Osteoblast (primary cell): ENCODE data around the gene SLC25A51. TPM values are rescaled to one million over a fixed set of nuclear protein-coding genes. Genes with fewer than 3 reads are reported as not detected.
A peak's percentile ranks its signal among the peaks of the same experiment; 100 is the strongest.

Experiments used
- DNase-seq: peaks from one replicate; pipeline ENCODE4 v3.0.0; 2011; ENCODE audit warnings: low spot score, mixed read lengths; ENCODE audit not compliant: insufficient read length; ENCODE audit errors: missing footprints
- H2AFZ ChIP-seq: 2 replicates; pipeline ENCODE4 v1.6.0; 2011; ENCODE audit warnings: mild to moderate bottlenecking, low read length
- H3K27ac ChIP-seq: 2 replicates; pipeline ENCODE4 v1.5.1; 2011; ENCODE audit warnings: mild to moderate bottlenecking, low read depth, low read length, moderate library complexity
- H3K27me3 ChIP-seq: 2 replicates; pipeline ENCODE4 v1.6.0; 2012; ENCODE audit warnings: mild to moderate bottlenecking, control low read depth, inconsistent platforms, low read length, moderate library complexity; ENCODE audit not compliant: insufficient read depth
- H3K36me3 ChIP-seq: 2 replicates; pipeline ENCODE4 v1.5.1; 2011; ENCODE audit warnings: mild to moderate bottlenecking, low read length, control low read depth, moderate library complexity; ENCODE audit not compliant: insufficient read depth
- H3K4me1 ChIP-seq: 2 replicates; pipeline ENCODE4 v1.5.1; 2011; ENCODE audit warnings: mild to moderate bottlenecking, low read length, control low read depth, moderate library complexity; ENCODE audit not compliant: insufficient read depth
- H3K4me2 ChIP-seq: 2 replicates; pipeline ENCODE4 v1.6.0; 2011; ENCODE audit warnings: mild to moderate bottlenecking, low read length; ENCODE audit not compliant: insufficient read depth
- H3K4me3 ChIP-seq: fragments of 200-600 bp; sonication (generic); 3 replicates; pipeline ENCODE4 v1.5.1; 2012; ENCODE audit warnings: mild to moderate bottlenecking, low read length, inconsistent platforms; ENCODE audit not compliant: insufficient read depth
- H3K79me2 ChIP-seq: 2 replicates; pipeline ENCODE4 v1.6.0; 2012; ENCODE audit warnings: mild to moderate bottlenecking, low read length, control low read depth, inconsistent platforms; ENCODE audit not compliant: insufficient read depth
- H3K9me3 ChIP-seq: 2 replicates; pipeline ENCODE4 v1.5.1; 2011; ENCODE audit warnings: low read depth, low read length, control low read depth
- H4K20me1 ChIP-seq: 2 replicates; pipeline ENCODE4 v1.6.0; 2012; ENCODE audit warnings: mild to moderate bottlenecking, low read length, control low read depth; ENCODE audit not compliant: insufficient read depth
- total RNA-seq: library from RNA; depleted of rRNA; stranded (reverse); fragments of >200 nt; gene quantifications from 2 replicates; pipeline ENCODE4 v1.2.3, GENCODE V29; 2012
- TF ChIP-seq, protein P1 (sequence below): IDR thresholded peaks from 2 replicates; pipeline ENCODE4 v1.5.1; 2011; ENCODE audit warnings: mild to moderate bottlenecking, low read depth, low read length, moderate library complexity; ENCODE audit errors: extremely low read depth

The SLC25A51 gene
- total RNA-seq, 1 donor, result 119 TPM

DNA sequence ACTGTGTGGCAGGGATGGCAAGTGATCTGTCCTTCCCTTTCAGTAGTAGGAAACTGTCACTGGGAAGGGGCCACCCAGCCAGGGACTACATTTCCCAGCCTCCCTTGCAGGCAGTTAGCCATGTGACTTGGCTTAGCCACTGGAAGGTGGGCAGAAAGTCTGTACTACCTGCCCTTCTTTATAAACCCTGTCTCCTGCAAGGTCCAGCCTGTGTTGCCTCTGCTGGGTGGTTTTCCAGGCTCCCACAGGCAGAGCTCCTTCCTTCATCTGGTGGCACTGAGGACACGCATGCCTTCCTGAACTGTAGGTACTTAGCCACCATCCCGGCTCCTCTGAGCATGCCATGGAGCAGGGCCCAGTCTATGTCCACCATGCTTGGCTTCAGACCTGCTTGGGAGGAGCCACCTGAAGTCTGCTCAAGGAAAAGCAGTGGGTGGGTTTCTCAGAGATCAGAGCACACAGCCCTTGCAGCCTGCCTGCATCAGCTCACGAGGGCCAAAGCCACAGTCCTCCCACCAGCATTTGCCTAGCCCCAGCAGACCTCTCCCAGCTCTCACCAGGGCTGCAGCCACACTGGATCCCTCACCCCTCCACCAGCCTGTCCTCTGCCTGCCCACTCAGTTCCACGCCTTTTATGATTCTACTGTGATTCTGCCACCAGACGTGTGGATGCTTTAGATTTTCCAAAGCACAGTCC, 16.7 kb upstream of the SLC25A51 start:
- Histone ChIP-seq H3K79me2 (peaks cover 1% of the 10 kb centered on the region), H3K9me3 (no peaks in the 10 kb centered on the region)

DNA sequence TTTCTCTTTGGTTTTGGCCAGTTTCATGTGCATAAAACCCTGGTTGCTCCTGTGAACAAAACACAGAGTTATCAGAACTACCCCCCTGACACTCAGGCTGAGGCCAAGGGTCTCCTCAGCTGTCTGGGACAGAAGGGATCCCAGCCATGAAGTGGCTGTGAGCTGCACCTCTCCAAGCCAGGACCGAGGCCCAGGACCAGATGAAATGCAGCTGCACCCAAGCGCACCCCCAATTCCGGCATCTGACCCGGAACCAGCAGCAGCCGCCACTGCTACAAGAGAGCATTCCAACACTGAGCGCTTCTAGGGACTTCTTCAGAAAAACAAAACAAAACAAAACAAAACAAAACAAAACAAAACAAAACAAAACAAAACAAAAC, 16.0 kb upstream of the SLC25A51 start:
- TF ChIP-seq, protein P1, sequence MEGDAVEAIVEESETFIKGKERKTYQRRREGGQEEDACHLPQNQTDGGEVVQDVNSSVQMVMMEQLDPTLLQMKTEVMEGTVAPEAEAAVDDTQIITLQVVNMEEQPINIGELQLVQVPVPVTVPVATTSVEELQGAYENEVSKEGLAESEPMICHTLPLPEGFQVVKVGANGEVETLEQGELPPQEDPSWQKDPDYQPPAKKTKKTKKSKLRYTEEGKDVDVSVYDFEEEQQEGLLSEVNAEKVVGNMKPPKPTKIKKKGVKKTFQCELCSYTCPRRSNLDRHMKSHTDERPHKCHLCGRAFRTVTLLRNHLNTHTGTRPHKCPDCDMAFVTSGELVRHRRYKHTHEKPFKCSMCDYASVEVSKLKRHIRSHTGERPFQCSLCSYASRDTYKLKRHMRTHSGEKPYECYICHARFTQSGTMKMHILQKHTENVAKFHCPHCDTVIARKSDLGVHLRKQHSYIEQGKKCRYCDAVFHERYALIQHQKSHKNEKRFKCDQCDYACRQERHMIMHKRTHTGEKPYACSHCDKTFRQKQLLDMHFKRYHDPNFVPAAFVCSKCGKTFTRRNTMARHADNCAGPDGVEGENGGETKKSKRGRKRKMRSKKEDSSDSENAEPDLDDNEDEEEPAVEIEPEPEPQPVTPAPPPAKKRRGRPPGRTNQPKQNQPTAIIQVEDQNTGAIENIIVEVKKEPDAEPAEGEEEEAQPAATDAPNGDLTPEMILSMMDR, result no peak
- no peaks in the 10 kb centered on the region for H3K27me3 ChIP-seq
- no peaks in the 10 kb centered on the region for H3K4me1 ChIP-seq
- no peaks in the 10 kb centered on the region for H3K9me3 ChIP-seq
- H3K27ac ChIP-seq, result no peak overlapping the region
- peaks cover 16% of the 10 kb centered on the region for H3K36me3 ChIP-seq
- no peak overlapping the region for H3K4me3 ChIP-seq
- no peak overlapping the region for H3K4me2 ChIP-seq
- no peak overlapping the region for H2AFZ ChIP-seq
- no peak for DNase-seq
- H3K79me2 ChIP-seq, result no peaks in the 10 kb centered on the region
- peaks cover under 1% of the 10 kb centered on the region for H4K20me1 ChIP-seq

More for the DNA sequence above, 16.7 kb upstream of the SLC25A51 start:
- Histone ChIP-seq H3K27me3 (no peaks in the 10 kb centered on the region), H3K4me2 (no peak overlapping the region), H4K20me1 (peaks cover 7% of the 10 kb centered on the region), H3K4me3 (no peak overlapping the region), H3K36me3 (peaks cover 16% of the 10 kb centered on the region), H3K27ac (no peak overlapping the region), H3K4me1 (no peaks in the 10 kb centered on the region), H2AFZ (no peak overlapping the region)
- peak; percentile 60 for DNase-seq
- TF ChIP-seq, protein P1, result no peak

GRCh38 chr9:37919246-37919955, 15.5 kb upstream of the SLC25A51 start:
- H3K4me1 ChIP-seq, result no peaks in the 10 kb centered on the region
- peak; percentile 45 for DNase-seq
- H3K36me3 ChIP-seq, result peaks cover 16% of the 10 kb centered on the region
- H3K4me2 ChIP-seq, result no peak overlapping the region
- TF ChIP-seq, protein P1, result no peak
- no peak overlapping the region for H2AFZ ChIP-seq
- H3K9me3 ChIP-seq, result no peaks in the 10 kb centered on the region
- H3K4me3 ChIP-seq, result no peak overlapping the region
- H3K27me3 ChIP-seq, result no peaks in the 10 kb centered on the region
- no peaks in the 10 kb centered on the region for H3K79me2 ChIP-seq
- no peaks in the 10 kb centered on the region for H4K20me1 ChIP-seq
- H3K27ac ChIP-seq, result no peak overlapping the region

DNA sequence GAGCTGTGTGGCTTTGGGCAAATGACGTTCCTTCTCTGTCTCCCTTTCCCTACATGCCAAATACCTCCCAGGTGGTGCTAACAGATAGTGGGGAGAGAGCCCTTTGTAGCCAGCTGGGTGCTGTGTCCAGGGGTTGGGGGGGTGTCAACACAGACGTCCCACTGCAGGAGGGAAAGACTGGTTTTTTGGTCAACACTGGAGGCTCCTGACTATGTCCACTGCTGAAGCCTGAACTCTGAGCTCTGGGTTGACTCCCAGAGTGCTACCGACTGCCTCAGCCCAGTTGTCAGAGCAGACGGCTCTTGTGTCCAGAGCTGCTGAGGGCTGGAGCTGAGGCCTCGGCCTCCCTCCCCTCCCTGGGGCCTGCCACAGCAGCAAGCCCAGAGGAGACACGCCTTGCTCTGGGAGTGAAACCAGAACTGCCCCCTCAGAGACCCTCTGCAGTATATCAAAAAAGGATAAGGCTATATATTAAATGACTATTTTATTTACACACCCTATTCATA, 14.8 kb upstream of the SLC25A51 start:
- H3K27me3 ChIP-seq, result no peaks in the 10 kb centered on the region
- H3K27ac ChIP-seq, result no peak overlapping the region
- H3K4me3 ChIP-seq, result no peak overlapping the region
- TF ChIP-seq, protein P1, result no peak
- H3K4me2 ChIP-seq, result no peak overlapping the region
- H2AFZ ChIP-seq, result no peak overlapping the region
- no peaks in the 10 kb centered on the region for H3K9me3 ChIP-seq
- H3K4me1 ChIP-seq, result no peaks in the 10 kb centered on the region
- peaks cover 16% of the 10 kb centered on the region for H3K36me3 ChIP-seq
- H3K79me2 ChIP-seq, result no peaks in the 10 kb centered on the region
- H4K20me1 ChIP-seq, result no peaks in the 10 kb centered on the region
- peak; percentile 21 for DNase-seq
